ENCODE measurements around the gene RPP25L. TPM values are rescaled to one million over a fixed set of nuclear protein-coding genes. Genes with fewer than 3 reads are reported as not detected.

RPP25L gene
- total RNA-seq, 2 donors from 2014 or later = 8.6 to 16.9 TPM

DNA sequence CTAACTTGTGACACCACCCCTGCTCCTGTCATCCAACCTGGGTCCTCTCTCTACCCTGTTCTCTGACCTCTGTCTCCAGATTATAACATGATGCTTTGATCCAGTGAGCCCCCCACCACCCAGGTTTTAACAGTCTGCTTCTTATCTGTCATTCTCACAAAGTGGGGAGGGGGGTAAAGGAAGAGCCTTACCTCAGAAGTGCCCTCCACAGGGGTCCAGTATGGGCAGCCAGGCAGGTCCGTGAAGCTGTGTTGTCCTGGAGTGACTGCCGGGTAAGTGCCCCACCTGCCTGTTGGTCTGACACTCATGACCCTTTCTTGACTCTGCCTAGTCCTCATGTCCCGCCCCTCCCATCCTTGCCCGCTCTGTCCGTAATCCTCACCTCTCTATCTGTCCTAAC, 43.5 kb upstream of the RPP25L start:
- H3K4me3 ChIP-seq = no peak overlapping the region
- H3K4me1 ChIP-seq = peaks cover 49% of the 10 kb centered on the region
- peak overlapping the region in 1 of 4 donors; percentile 47 for H3K27ac ChIP-seq
- H3K36me3 ChIP-seq (replicated peaks in 1 of 2; ENCODE audit: insufficient read depth in 1 of 2, low read depth in 2 of 2) = no peaks in the 10 kb centered on the region
- no peaks in the 10 kb centered on the region for H3K27me3 ChIP-seq
- ATAC-seq (no peak), DNase-seq (no peak)
- intact Hi-C loops (cut with DNase I) = no loop called here
- TF ChIP-seq, protein P1, sequence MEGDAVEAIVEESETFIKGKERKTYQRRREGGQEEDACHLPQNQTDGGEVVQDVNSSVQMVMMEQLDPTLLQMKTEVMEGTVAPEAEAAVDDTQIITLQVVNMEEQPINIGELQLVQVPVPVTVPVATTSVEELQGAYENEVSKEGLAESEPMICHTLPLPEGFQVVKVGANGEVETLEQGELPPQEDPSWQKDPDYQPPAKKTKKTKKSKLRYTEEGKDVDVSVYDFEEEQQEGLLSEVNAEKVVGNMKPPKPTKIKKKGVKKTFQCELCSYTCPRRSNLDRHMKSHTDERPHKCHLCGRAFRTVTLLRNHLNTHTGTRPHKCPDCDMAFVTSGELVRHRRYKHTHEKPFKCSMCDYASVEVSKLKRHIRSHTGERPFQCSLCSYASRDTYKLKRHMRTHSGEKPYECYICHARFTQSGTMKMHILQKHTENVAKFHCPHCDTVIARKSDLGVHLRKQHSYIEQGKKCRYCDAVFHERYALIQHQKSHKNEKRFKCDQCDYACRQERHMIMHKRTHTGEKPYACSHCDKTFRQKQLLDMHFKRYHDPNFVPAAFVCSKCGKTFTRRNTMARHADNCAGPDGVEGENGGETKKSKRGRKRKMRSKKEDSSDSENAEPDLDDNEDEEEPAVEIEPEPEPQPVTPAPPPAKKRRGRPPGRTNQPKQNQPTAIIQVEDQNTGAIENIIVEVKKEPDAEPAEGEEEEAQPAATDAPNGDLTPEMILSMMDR (IDR thresholded peaks at IDR 0.05) = no peak
- TF ChIP-seq POLR2A (IDR thresholded peaks at IDR 0.05) = no peak
- 61 to 75% methylated on average over 5 of the region's 5 CpGs for WGBS, 2 donors
- no peaks in the 10 kb centered on the region for H3K9me3 ChIP-seq

DNA sequence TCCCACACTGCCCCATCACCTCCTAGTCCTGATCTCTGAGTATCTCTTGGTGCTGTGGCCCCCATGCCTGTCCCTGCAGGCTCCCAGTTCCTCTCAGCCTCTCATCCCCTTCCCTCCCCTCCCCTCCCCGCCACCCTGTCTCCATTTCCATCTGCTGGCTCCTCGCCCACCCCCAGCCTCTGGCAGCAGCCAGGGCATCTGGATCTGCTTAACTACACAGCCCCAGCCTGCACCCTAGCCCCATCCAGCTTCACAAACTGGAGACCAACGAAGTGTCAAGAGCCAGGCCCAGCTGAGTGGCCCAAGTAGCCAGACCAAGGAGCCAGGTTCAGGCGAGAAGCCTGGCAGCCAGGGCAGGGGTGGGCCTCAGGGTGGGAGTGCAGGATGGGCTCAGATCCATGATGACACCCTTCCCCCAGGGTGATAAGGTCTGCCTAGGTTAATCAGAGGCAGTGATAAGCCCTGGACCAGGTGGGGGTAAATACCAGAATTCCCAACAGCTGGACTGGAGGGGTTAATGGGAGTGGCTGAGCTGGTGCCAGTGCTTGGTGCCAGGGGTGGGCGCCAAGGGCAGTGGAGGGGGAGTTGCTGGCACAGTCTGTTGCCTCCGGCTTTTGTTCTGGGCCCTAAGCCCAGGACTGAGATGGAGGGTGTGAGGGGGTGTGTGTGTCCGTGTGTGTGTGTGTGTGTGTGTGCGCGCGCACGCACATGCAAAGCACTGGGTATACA, 42.6 kb upstream of the RPP25L start:
- no peaks in the 10 kb centered on the region for H3K27me3 ChIP-seq
- H3K4me1 ChIP-seq = peaks cover 49% of the 10 kb centered on the region
- ATAC-seq = peak; percentile 73
- no peaks in the 10 kb centered on the region for H3K36me3 ChIP-seq (replicated peaks in 1 of 2; ENCODE audit: insufficient read depth in 1 of 2, low read depth in 2 of 2)
- intact Hi-C loops (cut with DNase I) = no loop called here
- peak; percentile 72 to 84 (median 77) for DNase-seq
- peak overlapping the region; percentile 25 to 57 (median 37) for H3K27ac ChIP-seq
- 16% methylated on average over 7 to 11 of the region's 11 CpGs for WGBS, 2 donors
- H3K4me3 ChIP-seq = no peak overlapping the region
- TF ChIP-seq POLR2A (IDR thresholded peaks at IDR 0.05) = no peak
- TF ChIP-seq, protein P1 (IDR thresholded peaks at IDR 0.05) = no peak
- H3K9me3 ChIP-seq = no peaks in the 10 kb centered on the region

DNA sequence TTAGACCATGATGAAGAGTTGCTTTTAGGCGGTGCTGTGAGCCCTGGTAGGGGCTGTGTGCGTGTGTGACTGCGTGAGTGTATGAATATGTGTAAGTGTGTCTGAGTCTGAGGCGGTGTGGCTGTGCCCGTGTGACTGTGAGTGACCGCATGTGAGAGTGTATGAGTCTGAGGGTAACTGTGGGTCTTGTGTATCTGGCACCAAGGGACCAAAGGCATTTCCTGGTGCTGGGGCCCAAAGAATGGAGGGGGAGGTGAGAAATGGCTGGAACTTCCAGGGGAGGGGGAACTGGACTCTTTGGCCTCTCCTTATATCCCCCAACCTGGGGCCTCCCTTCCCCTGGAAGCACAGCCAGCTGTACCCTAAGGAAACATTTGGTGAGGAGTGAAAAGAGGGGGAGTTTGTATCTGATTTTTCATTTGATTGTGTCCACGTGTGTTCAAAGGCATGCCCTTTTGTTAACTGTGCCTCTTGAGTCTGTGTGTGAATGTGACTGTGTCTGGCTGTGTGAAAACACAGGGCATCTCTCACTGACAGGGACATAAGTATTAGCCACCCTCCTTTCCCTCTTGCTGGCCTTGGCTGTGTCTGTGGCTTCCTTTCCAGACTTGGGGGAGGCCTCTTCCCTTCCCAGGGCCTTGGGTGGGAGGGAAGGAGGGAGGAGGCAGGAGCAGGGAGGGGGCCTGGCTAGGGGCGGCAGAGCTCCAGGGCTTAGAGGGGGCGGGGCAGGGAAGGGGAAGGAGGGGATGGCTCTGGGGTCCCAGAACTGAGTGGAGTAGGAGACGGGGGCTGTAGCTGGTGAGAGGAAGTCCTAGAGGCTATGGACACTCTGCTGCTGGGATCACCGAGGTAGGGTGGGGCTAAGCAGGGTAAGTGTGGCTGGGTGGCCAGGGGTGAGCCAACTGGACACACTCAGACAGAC, 41.5 kb upstream of the RPP25L start:
- H3K9me3 ChIP-seq = no peaks in the 10 kb centered on the region
- H3K27ac ChIP-seq = peak overlapping the region in 3 of 4 donors; percentile 19 to 47 (median 27)
- TF ChIP-seq, protein P1 (IDR thresholded peaks at IDR 0.05) = no peak
- H3K4me3 ChIP-seq = no peak overlapping the region
- peaks cover 52% of the 10 kb centered on the region for H3K4me1 ChIP-seq
- intact Hi-C loops (cut with DNase I) = no loop called here
- DNase-seq (peak in 1 of 4 donors; percentile 18), ATAC-seq (no peak)
- no peaks in the 10 kb centered on the region for H3K36me3 ChIP-seq (replicated peaks in 1 of 2; ENCODE audit: insufficient read depth in 1 of 2, low read depth in 2 of 2)
- WGBS, 2 donors = 66 to 72% methylated on average over 11 of the region's 11 CpGs
- H3K27me3 ChIP-seq = no peaks in the 10 kb centered on the region

DNA sequence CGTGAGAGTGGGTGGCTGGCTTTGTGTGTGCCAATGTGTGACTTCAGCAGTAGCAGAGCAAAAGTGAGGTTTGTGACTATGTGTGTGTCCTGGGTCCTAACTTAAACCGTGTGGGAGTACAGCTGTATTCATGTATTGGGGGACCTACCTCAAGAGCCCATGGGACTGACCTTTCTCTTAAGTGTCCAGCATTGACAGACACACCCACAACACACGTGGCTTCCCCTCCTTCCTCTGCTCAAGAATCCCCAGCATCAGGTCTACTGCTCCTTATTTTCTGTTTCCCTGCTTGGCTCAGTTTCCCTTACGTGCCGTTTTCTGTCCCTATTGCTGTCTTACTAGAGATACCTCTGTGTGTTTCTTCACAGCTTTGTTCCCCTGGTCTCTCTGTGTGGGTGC, 40.7 kb upstream of the RPP25L start:
- peak overlapping the region in 3 of 4 donors; percentile 71 to 75 (median 71) for H3K27ac ChIP-seq

More for the DNA sequence above, 40.7 kb upstream of the RPP25L start:
- Histone ChIP-seq H3K36me3 (replicated peaks in 1 of 2; ENCODE audit: insufficient read depth in 1 of 2, low read depth in 2 of 2) (no peaks in the 10 kb centered on the region), H3K9me3 (no peaks in the 10 kb centered on the region), H3K27me3 (no peaks in the 10 kb centered on the region), H3K4me3 (no peak overlapping the region), H3K4me1 (peaks cover 60% of the 10 kb centered on the region)
- no peak for ATAC-seq
- DNase-seq = no peak
- whole genome bisulfite sequencing, 2 donors = 43 to 55% methylated on average over 5 of the region's 5 CpGs
- TF ChIP-seq POLR2A (IDR thresholded peaks at IDR 0.05) = no peak
- TF ChIP-seq, protein P1 (IDR thresholded peaks at IDR 0.05) = no peak
- intact Hi-C loops (cut with DNase I) = no loop called here
